H9 (cell line): ENCODE results near the gene NSRP1. TPM values are rescaled to one million over a fixed set of nuclear protein-coding genes. Genes with fewer than 3 reads are reported as not detected.

ENCODE experiments used
- DNase-seq: peaks from one replicate; pipeline ENCODE4 v3.0.0-alpha.2; 2017
- H2AFZ ChIP-seq: one replicate; pipeline ENCODE4 v1.6.1; 2013; ENCODE audit warnings: mild to moderate bottlenecking, low read length, control low read depth, moderate library complexity
- H2AK5ac ChIP-seq: 2 replicates; pipeline ENCODE4 v1.6.1; 2013; ENCODE audit warnings: low read length, control low read depth, mixed read lengths; ENCODE audit not compliant: insufficient read length
- H2BK120ac ChIP-seq: one replicate; pipeline ENCODE4 v1.6.1; 2013; ENCODE audit warnings: low read depth, mild to moderate bottlenecking, low read length, control low read depth, inconsistent platforms; ENCODE audit not compliant: poor library complexity, severe bottlenecking
- H2BK12ac ChIP-seq: 2 replicates; pipeline ENCODE4 v1.6.1; 2013; ENCODE audit warnings: low read length, control low read depth, mixed read lengths, low read depth; ENCODE audit not compliant: insufficient read length
- H2BK15ac ChIP-seq: 2 replicates; pipeline ENCODE4 v1.6.1; 2013; ENCODE audit warnings: low read depth, low read length, control low read depth
- H2BK20ac ChIP-seq: one replicate; pipeline ENCODE4 v1.6.1; 2013; ENCODE audit warnings: low read depth, mild to moderate bottlenecking, low read length, control low read depth, inconsistent platforms; ENCODE audit not compliant: poor library complexity, severe bottlenecking
- H2BK5ac ChIP-seq: 2 replicates; pipeline ENCODE4 v1.6.1; 2013; ENCODE audit warnings: low read length, control low read depth, mixed read lengths; ENCODE audit not compliant: insufficient read length
- H3K14ac ChIP-seq: 2 replicates; pipeline ENCODE4 v1.6.1; 2013; ENCODE audit warnings: low read length, control low read depth; ENCODE audit not compliant: insufficient read depth
- H3K18ac ChIP-seq: 2 replicates; pipeline ENCODE4 v1.6.1; 2013; ENCODE audit warnings: low read depth, mild to moderate bottlenecking, mixed read lengths, low read length, control low read depth; ENCODE audit not compliant: insufficient read length
- H3K23ac ChIP-seq: 2 replicates; pipeline ENCODE4 v1.6.1; 2013; ENCODE audit warnings: low read length, control low read depth, mixed read lengths, low read depth; ENCODE audit not compliant: insufficient read length
- H3K23me2 ChIP-seq: 2 replicates; pipeline ENCODE4 v1.6.1; 2013; ENCODE audit warnings: low read depth, mild to moderate bottlenecking, mixed read lengths, low read length, control low read depth; ENCODE audit not compliant: insufficient read length, poor library complexity, severe bottlenecking
- H3K27ac ChIP-seq: 2 replicates; pipeline ENCODE4 v1.5.1; 2013; ENCODE audit warnings: low read length, control low read depth, mixed read lengths, low read depth; ENCODE audit not compliant: insufficient read length
- H3K27me3 ChIP-seq: 2 replicates; pipeline ENCODE4 v1.6.1; 2013; ENCODE audit warnings: low read length, control low read depth, inconsistent platforms; ENCODE audit not compliant: insufficient read depth
- H3K4ac ChIP-seq: 2 replicates; pipeline ENCODE4 v1.6.1; 2013; ENCODE audit warnings: low read depth, mild to moderate bottlenecking, control low read depth, inconsistent platforms, low read length, moderate library complexity
- H3K4me1 ChIP-seq: 2 replicates; pipeline ENCODE4 v1.6.1; 2013; ENCODE audit warnings: low read length, control low read depth, inconsistent platforms; ENCODE audit not compliant: insufficient read depth
- H3K4me2 ChIP-seq: 2 replicates; pipeline ENCODE4 v1.6.1; 2013; ENCODE audit warnings: low read length, control low read depth, mixed read lengths; ENCODE audit not compliant: insufficient read length, insufficient read depth
- H3K56ac ChIP-seq: 2 replicates; pipeline ENCODE4 v1.6.1; 2013; ENCODE audit warnings: low read depth, mild to moderate bottlenecking, mixed read lengths, low read length, control low read depth; ENCODE audit not compliant: insufficient read length
- H3K79me1 ChIP-seq: 2 replicates; pipeline ENCODE4 v1.6.1; 2013; ENCODE audit warnings: low read depth, mild to moderate bottlenecking, moderate library complexity, low read length, control low read depth, inconsistent platforms; ENCODE audit not compliant: insufficient read depth, poor library complexity, severe bottlenecking
- H3K79me2 ChIP-seq: 2 replicates; pipeline ENCODE4 v1.6.1; 2013; ENCODE audit warnings: low read length, control low read depth, inconsistent platforms; ENCODE audit not compliant: insufficient read depth
- H3K9ac ChIP-seq: 2 replicates; pipeline ENCODE4 v1.6.1; 2013; ENCODE audit warnings: low read length, control low read depth, mixed read lengths; ENCODE audit not compliant: insufficient read length; ENCODE audit errors: extremely low read depth
- H3K9me3 ChIP-seq: one replicate; pipeline ENCODE4 v1.6.1; 2013; ENCODE audit warnings: low read depth, low read length, inconsistent platforms; ENCODE audit not compliant: control insufficient read depth
- H3T11ph ChIP-seq: one replicate; pipeline ENCODE4 v1.6.1; 2013; ENCODE audit warnings: mild to moderate bottlenecking, low read length, control low read depth, inconsistent platforms
- H4K20me1 ChIP-seq: one replicate; pipeline ENCODE4 v1.6.1; 2013; ENCODE audit not compliant: control insufficient read depth, insufficient read length, insufficient read depth
- H4K5ac ChIP-seq: 2 replicates; pipeline ENCODE4 v1.6.1; 2013; ENCODE audit warnings: low read depth, mild to moderate bottlenecking, mixed read lengths, low read length, control low read depth; ENCODE audit not compliant: insufficient read length
- H4K8ac ChIP-seq: replicated peaks from 2 replicates; pipeline ENCODE4 v1.6.1; 2013; ENCODE audit warnings: low read length, control low read depth, mixed read lengths, low read depth; ENCODE audit not compliant: insufficient read length
- H4K91ac ChIP-seq: 2 replicates; pipeline ENCODE4 v1.6.1; 2013; ENCODE audit warnings: low read depth, mild to moderate bottlenecking, moderate library complexity, mixed read lengths, low read length, control low read depth; ENCODE audit not compliant: insufficient read length
- H3K27ac Mint-ChIP-seq, 3 experiments: 2 replicates in 2 of 3; 3 replicates in 1 of 3; pipeline ENCODE4 v1.8.0; 2020 to 2021; ENCODE audit warnings: mixed read lengths in 3 of 3, mild to moderate bottlenecking in 1 of 3, moderate library complexity in 1 of 3
- H3K27me3 Mint-ChIP-seq: 2 replicates; pipeline ENCODE4 v1.8.0; 2021; ENCODE audit warnings: low read depth, mild to moderate bottlenecking, moderate library complexity, mixed read lengths
- H3K36me3 Mint-ChIP-seq, 3 experiments: 2 replicates in 2 of 3; 3 replicates in 1 of 3; pipeline ENCODE4 v1.8.0; 2020 to 2021; ENCODE audit warnings: low read depth in 3 of 3, mixed read lengths in 3 of 3; ENCODE audit not compliant: insufficient read depth in 1 of 3
- H3K4me1 Mint-ChIP-seq, 2 experiments: 2 replicates each; pipeline ENCODE4 v1.8.0; 2020; ENCODE audit warnings: mixed read lengths in 2 of 2
- H3K4me3 Mint-ChIP-seq, 2 experiments: 2 replicates in 1 of 2; 3 replicates in 1 of 2; pipeline ENCODE4 v1.8.0; 2020 to 2021; ENCODE audit warnings: mild to moderate bottlenecking in 2 of 2, mixed read lengths in 2 of 2, moderate library complexity in 1 of 2
- H3K9me3 Mint-ChIP-seq, 2 experiments: 2 replicates in 1 of 2; 3 replicates in 1 of 2; pipeline ENCODE4 v1.8.0; 2020; ENCODE audit warnings: mild to moderate bottlenecking in 2 of 2, mixed read lengths in 2 of 2, moderate library complexity in 1 of 2
- WGBS: extraction: QIAGEN DNeasy Blood & Tissue Kit; methylation state at CpG from one replicate; pipeline ENCODE4 v1.1.7; 2013; ENCODE audit warnings: missing lambda C conversion rate, low lambda C conversion rate, mixed read lengths; ENCODE audit not compliant: insufficient read length; ENCODE audit errors: extremely low coverage; 5-methylcytosine and 5-hydroxymethylcytosine counted together
- total RNA-seq: library from RNA; stranded (reverse); gene quantifications from 2 replicates; pipeline ENCODE4 v1.2.1, GENCODE V29; 2021
- TF ChIP-seq, protein P1 (sequence below): fragments of 200-600 bp; sonication (generic); conservative IDR thresholded peaks from 3 replicates; pipeline ENCODE4 v1.8.0; 2021; ENCODE audit warnings: antibody characterized with exemption, mild to moderate bottlenecking

The NSRP1 gene
- total RNA-seq, 1 experiment from 2014 or later = 33.3 TPM

DNA sequence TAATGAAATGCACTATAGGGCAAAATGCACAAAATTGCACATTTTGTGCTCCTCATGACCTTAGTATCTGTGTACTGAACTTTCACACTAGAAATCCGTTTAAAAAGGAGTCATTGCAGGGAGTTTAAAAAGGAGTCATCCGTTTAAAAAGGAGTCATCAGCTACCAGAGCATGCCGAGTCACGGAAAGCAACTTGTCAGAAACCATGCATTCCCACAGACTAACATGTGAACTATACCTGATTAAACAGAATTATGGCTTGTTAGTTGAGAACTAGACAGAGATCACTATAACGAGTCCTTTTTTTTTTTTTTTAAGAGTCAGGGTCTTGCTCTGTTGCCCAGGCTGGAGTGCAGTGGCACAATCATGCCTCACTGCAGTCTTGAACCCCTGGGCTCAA lies 83.0 kb downstream of the NSRP1 start:
- Histone ChIP-seq H2BK120ac (no peak overlapping the region), H4K8ac (no peak overlapping the region), H2BK20ac (no peak overlapping the region), H4K20me1 (no peaks in the 10 kb centered on the region), H3K18ac (no peak overlapping the region), H3K4me1 (no peaks in the 10 kb centered on the region), H4K91ac (no peak overlapping the region), H3K9me3 (no peaks in the 10 kb centered on the region), H3K27me3 (no peaks in the 10 kb centered on the region), H3K27ac (no peak overlapping the region), H3K79me1 (no peaks in the 10 kb centered on the region), H3K23me2 (no peaks in the 10 kb centered on the region), H2AFZ (no peak overlapping the region), H2BK5ac (no peak overlapping the region), H3K56ac (no peak overlapping the region), H3K4me2 (no peak overlapping the region), H2BK12ac (no peak overlapping the region), H3K9ac (no peak overlapping the region), H3T11ph (no peak overlapping the region), H3K14ac (no peak overlapping the region), H2BK15ac (no peak overlapping the region), H2AK5ac (no peak overlapping the region), H3K4ac (no peak overlapping the region), H3K23ac (no peak overlapping the region), H4K5ac (no peak overlapping the region), H3K79me2 (no peaks in the 10 kb centered on the region)
- no peak for DNase-seq
- H3K36me3 Mint-ChIP-seq = no peaks in the 10 kb centered on the region
- no peaks in the 10 kb centered on the region for H3K9me3 Mint-ChIP-seq
- TF ChIP-seq, protein P1, sequence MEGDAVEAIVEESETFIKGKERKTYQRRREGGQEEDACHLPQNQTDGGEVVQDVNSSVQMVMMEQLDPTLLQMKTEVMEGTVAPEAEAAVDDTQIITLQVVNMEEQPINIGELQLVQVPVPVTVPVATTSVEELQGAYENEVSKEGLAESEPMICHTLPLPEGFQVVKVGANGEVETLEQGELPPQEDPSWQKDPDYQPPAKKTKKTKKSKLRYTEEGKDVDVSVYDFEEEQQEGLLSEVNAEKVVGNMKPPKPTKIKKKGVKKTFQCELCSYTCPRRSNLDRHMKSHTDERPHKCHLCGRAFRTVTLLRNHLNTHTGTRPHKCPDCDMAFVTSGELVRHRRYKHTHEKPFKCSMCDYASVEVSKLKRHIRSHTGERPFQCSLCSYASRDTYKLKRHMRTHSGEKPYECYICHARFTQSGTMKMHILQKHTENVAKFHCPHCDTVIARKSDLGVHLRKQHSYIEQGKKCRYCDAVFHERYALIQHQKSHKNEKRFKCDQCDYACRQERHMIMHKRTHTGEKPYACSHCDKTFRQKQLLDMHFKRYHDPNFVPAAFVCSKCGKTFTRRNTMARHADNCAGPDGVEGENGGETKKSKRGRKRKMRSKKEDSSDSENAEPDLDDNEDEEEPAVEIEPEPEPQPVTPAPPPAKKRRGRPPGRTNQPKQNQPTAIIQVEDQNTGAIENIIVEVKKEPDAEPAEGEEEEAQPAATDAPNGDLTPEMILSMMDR = no peak
- H3K4me3 Mint-ChIP-seq = no peak overlapping the region
- peaks cover 3 to 4% of the 10 kb centered on the region in 2 experiments; a peak in 3 of 4 replicates for H3K4me1 Mint-ChIP-seq
- H3K27ac Mint-ChIP-seq = no peak overlapping the region
- no CpG with 5 or more reads among the region's 5 CpGs for WGBS
- H3K27me3 Mint-ChIP-seq = no peaks in the 10 kb centered on the region
